K562 (cell line): ENCODE results near the gene SGMS1. TPM values are rescaled to one million over a fixed set of nuclear protein-coding genes. Genes with fewer than 3 reads are reported as not detected.

Experiments
- ASH1L ChIP-seq: fragments of 450-650 bp; IDR thresholded peaks from 2 replicates; pipeline ENCODE4 v1.6.1; 2018; ENCODE audit warnings: borderline replicate concordance, mild to moderate bottlenecking, low read depth; ENCODE audit not compliant: partially characterized antibody
- CBFA2T2 ChIP-seq: fragments of 450-650 bp; conservative IDR thresholded peaks from 2 replicates; pipeline ENCODE4 v1.6.1; 2017; ENCODE audit warnings: mild to moderate bottlenecking
- CBX2 ChIP-seq: fragments of 200-600 bp; sonication (generic); IDR thresholded peaks from one replicate; pipeline ENCODE4 v1.6.1; 2012; ENCODE audit warnings: mild to moderate bottlenecking, low read length, inconsistent platforms; ENCODE audit not compliant: insufficient read depth, poor library complexity, severe bottlenecking
- CEBPG ChIP-seq, 3 experiments: fragments of 200-800 bp in 1 of 3; sonication (Bioruptor generic) in 1 of 3; sonication (generic) in 1 of 3; formaldehyde crosslinking in 1 of 3; IDR thresholded peaks in 2 of 3; conservative IDR thresholded peaks in 1 of 3; 2 replicates each; pipeline versions ENCODE4 v1.6.1 to v1.8.0; 2016 to 2022; ENCODE audit warnings: missing compliant biosample characterization in 2 of 3, missing genetic modification characterization in 2 of 3, mild to moderate bottlenecking in 1 of 3, missing genetic modification reagents in 1 of 3
- CHAMP1 ChIP-seq: fragments of 450-650 bp; IDR thresholded peaks from 2 replicates; pipeline ENCODE4 v1.6.1; 2016; ENCODE audit warnings: mild to moderate bottlenecking
- CHD1 ChIP-seq: fragments of 200-600 bp; sonication (generic); IDR thresholded peaks from one replicate; pipeline ENCODE4 v1.6.1; 2012; ENCODE audit warnings: mild to moderate bottlenecking, moderate library complexity, low read length, inconsistent platforms
- HINFP ChIP-seq: fragments of 450-650 bp; conservative IDR thresholded peaks from 2 replicates; pipeline ENCODE4 v1.6.1; 2016; ENCODE audit warnings: missing genetic modification characterization, low read depth, mild to moderate bottlenecking, control low read depth, missing compliant biosample characterization
- MXD1 ChIP-seq: fragments of 250-450 bp; sonication (Bioruptor Pico); IDR thresholded peaks from 2 replicates; pipeline ENCODE4 v1.8.0; 2021; ENCODE audit warnings: borderline replicate concordance, mild to moderate bottlenecking, moderate library complexity; ENCODE audit not compliant: poor library complexity, severe bottlenecking
- NKRF ChIP-seq: fragments of 450-650 bp; IDR thresholded peaks from 2 replicates; pipeline ENCODE4 v1.6.1; 2016; ENCODE audit warnings: borderline replicate concordance
- NUFIP1 ChIP-seq: fragments of 450-650 bp; IDR thresholded peaks from 2 replicates; pipeline ENCODE4 v1.6.1; 2018; ENCODE audit not compliant: partially characterized antibody
- PATZ1 ChIP-seq: fragments of 250-450 bp; sonication (Bioruptor Pico); IDR thresholded peaks from 2 replicates; pipeline ENCODE4 v1.5.0; 2020; ENCODE audit warnings: mild to moderate bottlenecking, borderline replicate concordance
- SFPQ ChIP-seq: fragments of 200-400 bp; formaldehyde crosslinking; IDR thresholded peaks from 2 replicates; pipeline ENCODE4 v1.6.1; 2017; ENCODE audit warnings: mild to moderate bottlenecking, low read depth, low read length, moderate library complexity
- SOX6 ChIP-seq: fragments of 450-650 bp; IDR thresholded peaks from 2 replicates; pipeline ENCODE4 v1.6.1; 2014; ENCODE audit warnings: mild to moderate bottlenecking
- SP1 ChIP-seq: sonication (generic); formaldehyde crosslinking; IDR thresholded peaks from 2 replicates; pipeline ENCODE4 v1.8.1; 2022; ENCODE audit warnings: mild to moderate bottlenecking, missing genetic modification reagents
- TGIF2 ChIP-seq: sonication (generic); formaldehyde crosslinking; IDR thresholded peaks from 2 replicates; pipeline ENCODE4 v1.8.1; 2022; ENCODE audit warnings: mild to moderate bottlenecking, missing genetic modification reagents, moderate library complexity
- polyA plus RNA-seq, 8 experiments: library from polyadenylated mRNA; depleted of rRNA in 4 of 8; stranded (reverse) in 5 of 8; unstranded in 3 of 8; fragments of >200 nt; fragmentation: Nextera tagmentation in 2 of 8; fragmentation: Illumina TruSeq in 1 of 8; extraction: Ambion mirVana in 2 of 8; extraction: Trizol in 1 of 8; gene quantifications; 2 replicates each; pipeline versions ENCODE4 v1.2.1 to v1.2.3, GENCODE V29; 2011 to 2014; ENCODE audit warnings: inconsistent platforms in 1 of 8, missing spikeins in 1 of 8
- total RNA-seq, 7 experiments: library from RNA; depleted of rRNA in 6 of 7; stranded (reverse); fragments of >200 nt in 6 of 7; fragmentation: Illumina TruSeq in 2 of 7; extraction: Trizol in 2 of 7; gene quantifications; 2 replicates each; pipeline versions ENCODE4 v1.2.1 to v1.2.3, GENCODE V29; 2011 to 2021; ENCODE audit warnings: low replicate concordance in 1 of 7

The SGMS1 gene
- total and polyA plus RNA-seq, 9 of the 15 experiments (the other 6 are each of a cell fraction or from before 2014, with no cell fraction given) = 22.6 to 232 (median 82.2) TPM

- TF ChIP-seq SFPQ (no peak), NUFIP1 (peak; percentile 36), PATZ1 (no peak), HINFP (tag) (no peak), SP1 (CRISPR knock-in tag) (0 out of 2 replicates have a peak, but pooled peaks have one; percentile 53), SOX6 (peak; percentile 99), CHD1 (no peak), ASH1L (peak; percentile 72), CBFA2T2 (peak; percentile 100), CEBPG (CRISPR knock-in tag; IDR thresholded peaks at IDR 0.05) (peak; percentile 74), CEBPG (tag; conservative IDR thresholded peaks at IDR 0.05 in 1 of 2, IDR thresholded peaks at IDR 0.05 in 1 of 2) (peak; percentile 80 to 83), NKRF (peak; percentile 80), MXD1 (CRISPR knock-in tag) (no peak), CHAMP1 (peak; percentile 99), CBX2 (no peak), TGIF2 (CRISPR knock-in tag) (no peak)
Observed at GRCh38 chr10:50550291-50550839, 73.4 kb downstream of the SGMS1 start (continued).
